Stimulated activated CD4-positive, alpha-beta T cell treated with anti-CD3 and anti-CD28 coated beads, Interleukin-12 subunit alpha, Interleukin-12 subunit beta, amount 100 ng/mL, for 4 hours (primary cell): Measurements from ENCODE around the gene LCE3B.
"Not testable (repeated sequence)": the region's sequence is repeated elsewhere in the genome, so short reads cannot be mapped to it uniquely, and the experiment has no call there.

Experiments used
- DNase-seq: peaks from one replicate; pipeline ENCODE4 v3.0.0-alpha.2; 2020

LCE3B gene, protein sequence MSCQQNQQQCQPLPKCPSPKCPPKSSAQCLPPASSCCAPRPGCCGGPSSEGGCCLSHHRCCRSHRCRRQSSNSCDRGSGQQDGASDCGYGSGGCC

DNA sequence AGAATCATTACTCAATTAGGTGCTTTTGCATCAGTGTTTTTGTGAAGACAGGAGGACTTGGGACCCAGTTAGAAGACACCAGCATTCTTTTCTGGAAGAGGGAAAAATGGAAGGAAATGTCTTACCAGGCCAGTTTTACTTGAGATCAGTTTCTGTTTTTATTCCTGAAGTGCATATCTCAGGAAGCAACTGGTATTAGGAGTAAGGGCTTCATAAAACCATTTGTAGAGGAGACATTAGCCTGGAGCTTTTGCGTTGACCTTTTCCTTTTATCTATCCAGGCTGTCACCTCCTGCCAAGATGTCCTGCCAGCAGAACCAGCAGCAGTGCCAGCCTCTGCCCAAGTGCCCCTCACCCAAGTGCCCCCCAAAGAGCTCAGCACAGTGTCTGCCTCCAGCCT lies at the start of gene LCE3B:
LCE3B (plus strand) TSS at position 301 of the 400 bp plus-strand sequence; CDS start at position 301, 0 bp downstream.
- no peak for DNase-seq

DNA sequence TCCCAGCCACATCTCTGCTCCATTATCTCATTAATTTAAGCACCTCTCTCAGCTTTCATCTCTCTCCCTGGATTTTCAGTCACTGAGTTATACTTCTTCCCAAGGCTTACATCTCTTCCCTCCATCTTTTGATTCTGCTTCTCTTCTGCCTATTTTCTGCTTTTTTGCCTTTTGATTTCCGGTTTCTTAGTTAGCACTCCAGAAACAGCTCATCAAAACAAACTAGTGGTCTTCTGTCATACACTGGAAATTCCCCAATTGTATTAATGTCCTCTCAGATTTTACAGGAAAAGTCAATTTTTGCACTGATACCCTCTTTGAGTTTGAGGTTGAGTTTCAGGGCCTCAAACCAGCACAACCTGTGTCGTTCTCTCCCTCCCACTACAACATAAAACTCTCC lies 48.5 kb upstream of the LCE3B start:
- DNase-seq: no peak

DNA sequence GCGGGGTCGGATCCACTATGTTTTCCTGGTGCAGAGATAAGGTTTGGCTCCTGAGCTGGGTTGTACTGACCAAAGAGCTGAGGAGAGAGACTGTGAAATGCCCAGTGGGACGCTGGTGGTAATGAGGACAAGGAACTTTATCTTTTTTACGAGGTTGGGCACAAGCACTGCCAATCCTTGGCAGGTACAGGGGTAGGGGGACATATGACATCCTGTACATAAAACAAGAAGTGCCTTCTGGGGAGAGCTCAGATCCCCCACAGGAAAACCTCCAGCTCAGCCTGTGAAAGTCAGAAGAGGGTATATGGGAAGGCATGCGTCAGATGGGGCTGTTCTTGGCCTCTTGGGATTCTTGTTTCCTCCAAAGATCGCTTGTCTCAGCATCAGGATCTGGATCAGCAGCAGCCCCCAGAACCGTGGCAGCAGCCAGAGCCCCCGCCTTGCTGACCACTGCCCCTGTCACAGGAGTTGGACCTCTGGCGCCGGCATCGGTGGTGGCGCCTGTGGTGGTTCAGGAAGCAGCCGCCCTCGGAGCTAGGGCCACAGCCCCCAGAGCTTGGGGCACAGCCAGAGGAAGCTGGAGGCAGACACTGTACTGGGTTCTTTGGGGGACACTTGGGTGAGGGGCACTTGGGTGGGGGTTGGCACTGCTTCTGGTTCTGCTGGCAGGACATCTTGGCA lies 47.9 kb upstream of the LCE3B start:
- no peak for DNase-seq

DNA sequence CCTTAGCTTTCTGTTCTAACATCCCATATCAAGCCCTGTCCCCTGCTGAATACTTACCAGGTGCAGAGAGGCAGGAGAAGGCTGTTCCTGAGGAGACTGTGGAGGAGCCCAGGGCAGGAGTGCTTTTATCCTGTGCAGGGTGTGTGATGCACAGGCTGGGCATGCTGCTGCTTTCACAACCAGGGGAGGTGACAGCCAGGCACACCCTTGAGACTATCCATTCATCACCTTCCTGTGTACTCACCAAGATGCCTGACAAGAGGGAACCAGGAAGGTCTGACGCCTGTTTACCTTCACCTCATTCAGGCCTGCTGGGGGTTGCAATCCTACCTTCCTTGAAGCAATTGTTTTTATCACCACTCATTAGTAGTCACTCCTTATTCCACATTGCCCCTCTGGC lies 46.9 kb upstream of the LCE3B start, which contains the start of gene LCE3E:
LCE3E (minus strand) TSS at position 100 of the 400 bp plus-strand sequence. CDS start 572 bp downstream, outside the sequence.
- DNase-seq: no peak

DNA sequence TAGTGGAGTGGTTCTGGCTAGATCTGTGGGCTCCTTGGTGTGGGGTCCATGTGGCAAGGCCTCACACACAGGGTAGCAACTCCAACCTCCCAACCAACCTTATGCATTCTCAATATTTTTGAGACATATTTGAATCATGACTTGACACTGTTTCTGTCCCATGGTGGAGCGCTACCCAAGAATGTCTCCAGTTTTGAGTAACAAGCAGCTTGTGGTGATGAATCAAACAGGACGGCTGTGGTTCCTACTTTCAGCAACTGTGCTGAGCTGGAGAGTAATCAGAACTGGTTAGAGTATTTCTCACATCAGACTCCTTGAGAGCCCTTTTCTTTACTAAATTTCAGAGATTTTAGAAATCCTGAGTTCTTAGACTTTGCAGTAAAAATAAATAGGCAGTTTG lies 36.4 kb upstream of the LCE3B start:
- no peak for DNase-seq

DNA sequence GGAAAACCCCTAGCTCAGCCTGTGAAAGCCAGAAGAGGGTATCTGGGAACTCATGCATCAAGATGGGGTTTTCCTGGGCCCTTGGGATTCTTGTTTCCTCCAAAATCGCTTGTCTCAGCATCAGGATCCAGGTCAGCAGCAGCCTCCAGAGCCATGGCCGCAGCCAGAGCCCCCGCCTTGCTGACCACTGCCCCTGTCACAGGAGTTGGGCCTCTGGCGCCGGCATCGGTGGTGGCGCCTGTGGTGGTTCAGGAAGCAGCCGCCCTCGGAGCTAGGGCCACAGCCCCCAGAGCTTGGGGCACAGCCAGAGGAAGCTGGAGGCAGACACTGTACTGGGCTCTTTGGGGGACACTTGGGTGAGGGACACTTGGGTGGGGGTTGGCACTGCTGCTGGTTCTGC lies 34.1 kb upstream of the LCE3B start:
- DNase-seq: not testable (repeated sequence)

DNA sequence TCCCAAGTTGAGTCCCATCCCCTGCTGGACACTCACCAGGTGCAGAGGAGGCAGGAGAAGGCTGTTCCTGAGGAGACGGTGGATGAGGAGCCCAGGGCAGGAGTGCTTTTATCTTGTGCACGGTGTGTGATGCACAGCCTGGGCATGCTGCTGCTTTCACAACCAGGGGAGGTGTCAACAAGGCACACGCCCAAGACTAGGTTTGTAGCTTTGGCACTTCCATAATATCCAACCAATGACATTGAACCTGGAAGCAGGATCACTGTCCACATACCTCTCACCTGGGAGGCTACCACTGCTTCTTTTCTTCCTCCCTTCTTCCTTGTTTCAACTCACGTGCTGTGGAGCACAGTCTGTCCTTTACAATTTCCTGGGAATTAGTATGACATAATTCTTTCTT lies 33.2 kb upstream of the LCE3B start, which contains the start of gene LCE3D:
LCE3D (minus strand) TSS at position 84 of the 400 bp plus-strand sequence. CDS start 580 bp downstream, outside the sequence.
- no peak for DNase-seq

DNA sequence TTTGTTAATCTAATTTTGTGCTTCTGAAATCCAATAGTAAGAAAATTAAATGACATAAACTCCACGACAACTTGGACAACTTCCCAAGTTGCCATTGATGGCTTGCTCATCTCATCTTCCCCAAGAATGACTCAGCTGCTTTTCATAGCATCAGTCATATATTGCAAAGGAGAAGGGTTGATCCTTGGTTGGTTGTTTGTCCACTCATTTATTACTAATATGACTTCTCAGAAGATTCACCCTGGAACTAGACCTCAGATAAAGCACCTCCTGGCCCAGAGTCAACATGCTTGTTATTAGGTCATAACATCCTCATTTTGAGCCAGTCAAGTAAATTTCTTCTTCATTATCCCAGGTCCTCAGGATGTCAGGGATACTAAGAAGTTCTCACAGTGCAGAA lies 31.0 kb upstream of the LCE3B start:
- no peak for DNase-seq

DNA sequence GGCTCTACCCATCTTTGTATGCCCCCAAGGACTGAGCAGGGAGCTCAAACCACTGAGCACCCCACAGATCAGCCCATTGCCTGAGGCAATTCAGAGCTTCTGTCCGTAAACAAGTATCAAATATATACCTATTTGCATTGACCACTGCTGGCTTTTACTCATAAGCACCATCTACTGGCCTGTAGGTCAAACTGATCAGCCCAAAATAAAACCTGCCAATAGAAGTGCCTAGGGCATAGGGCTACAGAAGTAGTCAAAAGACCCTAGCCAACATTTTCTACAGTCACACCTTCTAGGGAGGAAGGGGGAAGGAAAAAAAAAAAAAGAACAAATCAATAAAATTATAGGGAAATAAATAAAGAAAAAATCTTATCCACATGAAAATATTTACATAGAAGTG lies 28.0 kb upstream of the LCE3B start:
- no peak for DNase-seq

DNA sequence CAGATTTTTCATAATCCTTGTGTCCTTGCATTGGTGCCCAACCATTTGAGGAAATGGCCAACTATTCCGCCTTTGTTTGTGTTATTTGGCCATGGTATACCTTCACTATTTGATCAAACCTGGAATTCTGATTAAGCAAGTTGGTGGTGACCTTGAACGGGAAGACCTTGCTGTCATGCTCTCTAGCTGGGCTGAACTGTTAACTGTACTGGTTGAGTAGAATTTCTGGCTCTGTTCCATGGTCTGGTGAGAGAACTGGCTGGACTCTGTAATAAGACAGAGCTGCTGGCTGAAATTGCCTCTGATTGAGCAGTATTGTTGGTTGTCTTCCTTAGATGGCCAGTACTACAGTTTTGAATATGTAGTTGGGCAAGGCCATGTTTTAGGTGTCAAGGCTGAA lies 16.6 kb upstream of the LCE3B start:
- DNase-seq: no peak

DNA sequence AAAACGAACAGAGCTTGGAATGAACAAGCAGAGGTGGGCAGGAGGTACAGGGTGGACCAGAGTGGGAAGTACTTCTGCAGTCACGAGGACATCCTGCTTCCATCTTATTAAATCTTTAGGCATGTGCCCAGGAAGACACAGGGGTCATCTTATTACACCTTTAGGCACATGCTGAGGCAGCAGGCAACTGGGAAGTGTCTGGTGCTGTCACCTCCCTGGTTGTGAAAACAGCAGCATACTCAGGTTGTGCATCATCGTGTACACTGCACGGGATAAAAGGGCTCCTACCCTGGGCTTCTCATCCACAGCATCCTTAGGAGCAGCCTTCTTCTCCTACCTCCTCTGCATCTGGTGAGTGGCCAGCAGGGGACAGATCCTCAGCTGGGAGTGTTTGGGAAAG lies 13.7 kb upstream of the LCE3B start, which contains the start of gene LCE3C:
LCE3C (plus strand) TSS at position 301 of the 400 bp plus-strand sequence. CDS start 498 bp downstream, outside the sequence.
- no peak for DNase-seq

DNA sequence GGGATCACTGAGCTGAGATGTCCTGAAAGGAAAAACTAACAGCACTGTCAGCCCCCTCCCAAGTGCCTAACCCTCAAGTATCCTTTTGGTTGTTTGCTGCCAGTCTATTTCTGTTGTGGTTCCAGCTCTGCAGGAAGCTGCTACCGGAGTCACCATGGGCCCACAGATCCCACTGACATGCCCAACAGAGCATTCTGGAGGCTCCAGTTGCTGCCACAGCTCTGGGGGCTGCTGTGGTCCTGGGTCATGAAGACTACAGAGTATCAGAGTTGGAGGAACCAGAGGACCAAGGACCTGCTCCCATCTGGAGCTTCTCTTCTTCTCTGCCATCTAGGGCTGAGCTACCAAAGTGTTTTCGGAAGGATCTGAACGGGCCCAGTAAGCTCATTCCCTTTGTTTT lies 8.4 kb downstream of the LCE3B start:
- DNase-seq: no peak

DNA sequence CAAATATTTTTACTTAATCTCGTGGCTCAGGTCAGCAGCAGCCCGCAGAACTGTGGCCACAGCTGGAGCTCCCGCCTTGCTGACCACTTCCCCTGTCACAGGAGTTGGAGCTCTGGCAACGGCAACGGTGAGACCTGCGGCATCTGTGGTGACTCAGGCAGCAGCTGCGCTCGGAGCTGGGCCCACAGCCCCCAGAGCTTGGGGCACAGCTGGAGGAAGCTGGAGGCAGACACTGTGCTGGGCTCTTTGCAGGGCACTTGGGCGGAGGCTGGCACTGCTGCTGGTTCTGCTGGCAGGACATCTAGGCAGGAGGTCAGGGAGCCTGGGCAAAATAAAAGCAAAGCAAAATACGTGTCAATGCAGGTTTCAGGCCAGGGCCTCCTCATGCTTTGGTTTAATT lies 9.2 kb downstream of the LCE3B start, which contains the start of gene LCE3A:
LCE3A (minus strand) TSS at position 301 of the 400 bp plus-strand sequence; CDS start at position 301, 0 bp downstream.
- no peak for DNase-seq

DNA sequence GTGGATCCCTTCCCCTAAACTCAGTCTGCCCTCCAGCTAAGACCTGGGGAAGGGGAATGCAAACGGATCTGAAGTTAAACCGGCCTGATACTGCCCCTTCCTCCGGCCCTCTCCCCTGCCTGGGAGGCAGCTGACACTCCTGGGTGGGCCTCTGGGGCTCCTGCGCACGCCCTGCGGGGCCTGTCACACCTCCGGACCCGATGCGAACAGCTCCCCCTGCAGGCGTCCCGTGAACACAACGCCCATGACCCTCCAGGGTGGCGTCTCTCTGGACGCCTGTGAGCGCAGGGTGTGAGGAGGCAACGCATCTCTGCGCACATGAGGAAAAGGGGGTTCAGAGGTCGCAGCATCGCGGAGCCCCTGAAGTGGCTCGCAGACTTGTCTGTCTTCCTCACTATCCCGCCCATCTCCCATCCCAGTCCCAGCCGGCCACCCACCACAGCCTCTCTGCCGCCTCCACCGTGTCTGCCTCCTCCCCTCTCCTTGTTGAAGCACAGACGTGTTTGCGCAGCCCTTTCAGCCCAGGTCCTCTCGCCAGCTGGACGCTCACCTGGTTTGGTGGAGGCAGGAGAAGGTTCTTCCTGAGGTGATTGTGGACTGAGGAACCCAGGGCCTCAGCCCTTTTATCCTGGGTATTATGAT lies 9.7 kb downstream of the LCE3B start:
- no peak for DNase-seq

DNA sequence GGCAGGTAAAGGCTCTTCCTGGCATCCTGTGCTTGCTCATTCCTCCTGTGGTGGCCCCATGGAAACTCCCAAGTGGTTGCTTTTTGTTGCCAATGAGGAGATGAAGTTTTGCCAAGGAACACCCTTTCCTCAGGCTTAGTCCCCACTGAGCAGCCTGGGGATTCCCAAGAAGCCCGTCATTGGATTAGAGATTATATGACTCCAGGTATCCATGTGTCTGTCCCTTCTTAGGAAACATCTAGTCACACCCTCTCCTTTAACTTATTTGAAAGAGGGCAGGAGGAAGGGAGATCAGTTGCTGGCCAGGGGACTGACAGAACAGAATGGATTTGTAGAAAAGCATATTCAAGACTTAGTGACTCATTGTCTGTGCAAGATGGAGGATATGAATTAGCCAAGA lies 13.1 kb downstream of the LCE3B start:
- no peak for DNase-seq

DNA sequence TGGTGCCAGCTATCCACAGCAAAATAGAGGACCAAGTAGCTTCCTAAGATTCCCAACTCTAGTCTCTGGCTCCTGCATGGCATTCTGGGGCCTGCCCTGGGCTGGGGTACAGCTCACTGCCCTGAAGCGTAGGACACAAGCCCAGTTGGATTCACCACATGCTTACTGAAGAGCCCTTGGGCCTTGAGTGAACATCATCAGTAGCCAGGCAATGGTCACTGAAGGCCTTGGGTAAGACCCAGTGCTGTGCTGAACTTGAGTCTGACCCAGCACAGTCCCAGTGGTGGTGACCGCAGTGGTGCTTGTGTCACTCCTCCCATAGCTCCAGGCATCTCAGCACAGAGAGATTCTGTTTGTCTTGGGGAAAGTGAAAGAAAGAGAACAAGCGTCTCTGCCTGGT lies 17.0 kb downstream of the LCE3B start:
- DNase-seq: no peak

DNA sequence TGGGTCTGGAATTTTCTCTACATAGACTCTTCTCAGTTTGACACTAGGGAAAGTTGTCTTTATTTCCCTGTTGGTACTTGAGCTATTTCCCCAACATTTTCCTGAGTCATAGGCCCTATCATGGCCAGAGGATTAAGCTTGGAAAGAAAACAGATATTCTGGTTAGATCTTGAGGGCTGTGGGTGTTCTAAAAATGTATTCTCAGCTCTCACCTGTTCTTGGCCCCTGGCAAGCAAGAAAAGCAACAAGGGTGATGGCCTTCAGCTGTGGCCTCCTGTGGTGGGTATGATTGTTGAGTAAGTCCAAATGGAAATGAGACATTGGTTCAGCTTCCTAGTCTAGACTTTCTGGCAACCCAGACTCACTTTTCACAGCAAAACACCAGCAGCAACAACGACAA lies 26.7 kb downstream of the LCE3B start:
- DNase-seq: no peak

DNA sequence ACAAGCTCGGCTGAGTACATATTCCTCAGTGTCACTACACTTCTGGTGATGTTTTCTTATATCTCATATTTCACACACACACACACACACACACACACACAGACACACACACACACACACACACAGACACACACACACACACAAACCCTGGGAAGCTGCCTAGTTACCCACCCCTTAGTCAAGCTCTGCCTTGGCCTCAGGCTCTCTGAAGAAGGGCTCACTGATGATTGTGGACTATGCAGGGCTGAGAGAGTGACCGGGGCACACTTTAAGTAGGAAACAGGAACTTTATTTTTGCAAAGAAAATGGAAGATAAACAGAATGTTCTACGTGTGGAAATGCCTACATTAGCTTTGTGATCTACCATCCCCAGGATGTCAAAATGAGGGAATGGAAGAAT lies 30.3 kb downstream of the LCE3B start:
- no peak for DNase-seq

DNA sequence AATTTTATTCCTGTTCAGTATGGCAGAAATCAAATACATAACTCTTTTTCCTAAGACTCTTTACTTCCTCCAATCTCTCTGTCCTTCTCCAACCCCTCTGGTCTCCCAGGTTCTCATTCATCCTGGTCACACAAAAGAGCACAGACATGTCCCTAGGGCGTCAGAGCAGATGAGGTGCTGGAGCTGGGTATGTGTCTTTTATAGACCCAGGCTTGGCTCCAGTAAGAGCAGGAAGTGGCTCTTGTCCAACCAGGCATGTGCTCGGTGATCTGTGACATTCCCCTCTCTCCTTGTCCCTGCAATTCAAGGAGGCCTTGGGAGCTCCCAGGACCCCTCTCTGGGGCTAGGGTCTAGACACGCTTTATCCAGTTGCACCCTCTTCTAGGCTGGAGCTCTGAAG lies 31.5 kb downstream of the LCE3B start:
- DNase-seq: no peak

DNA sequence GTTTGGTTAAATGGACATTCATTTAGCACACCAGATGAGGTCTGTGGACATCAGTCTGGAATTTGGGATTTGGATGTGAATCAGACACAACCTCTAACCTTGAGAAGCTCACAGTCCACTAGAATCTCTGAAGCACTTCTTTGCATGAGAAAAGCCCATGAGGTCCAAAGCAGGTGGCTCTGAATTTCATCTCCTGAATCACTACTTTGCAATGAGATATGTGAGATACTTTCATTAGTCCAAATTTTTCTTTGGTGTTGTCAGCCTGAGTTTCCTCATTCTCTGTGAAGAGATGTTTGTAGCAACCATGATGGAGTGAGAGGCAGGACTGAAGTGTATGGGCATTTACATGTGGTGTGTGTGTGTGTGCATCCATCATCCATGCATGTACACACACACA lies 33.0 kb downstream of the LCE3B start:
- DNase-seq: no peak

DNA sequence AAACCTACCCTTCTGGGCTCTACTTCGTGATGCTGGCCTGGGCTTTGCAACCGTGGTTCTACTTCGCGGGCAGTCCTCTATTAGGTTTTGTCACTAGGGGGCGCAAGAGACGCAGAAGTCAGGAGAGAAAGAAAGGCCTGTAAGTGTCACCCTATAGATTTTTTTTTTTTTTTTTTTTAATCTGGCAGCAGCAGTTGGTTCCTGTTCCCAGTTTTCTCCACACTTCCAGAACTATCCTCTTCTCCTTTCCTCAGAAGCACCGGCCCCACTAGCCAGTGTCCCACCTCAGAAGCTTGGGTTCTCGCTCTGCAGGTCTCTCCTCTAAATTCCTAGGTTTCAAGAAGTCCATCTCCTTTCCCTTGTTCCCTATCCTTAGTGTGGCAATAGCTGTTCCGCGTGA lies 40.5 kb downstream of the LCE3B start:
- DNase-seq: peak; percentile 28

DNA sequence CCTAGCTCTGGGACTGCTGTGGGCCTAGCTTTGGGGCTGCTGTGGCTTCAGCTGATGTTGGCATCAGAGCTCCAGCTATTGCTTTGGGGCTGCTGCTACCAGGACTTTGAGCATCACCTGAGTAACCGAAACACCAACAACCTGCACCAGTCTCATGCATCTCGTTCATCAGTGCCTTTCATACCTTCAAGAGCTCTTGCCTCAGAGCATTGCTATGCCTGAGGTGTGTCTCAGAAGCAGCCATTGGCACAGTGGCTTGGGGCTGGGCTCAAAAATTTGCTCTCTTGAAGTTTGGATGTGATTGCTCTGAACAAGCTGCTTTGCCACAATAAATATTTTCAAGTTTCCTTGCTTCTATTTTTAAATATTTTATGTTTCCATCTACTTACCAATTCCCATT lies 42.8 kb downstream of the LCE3B start:
- DNase-seq: no peak

DNA sequence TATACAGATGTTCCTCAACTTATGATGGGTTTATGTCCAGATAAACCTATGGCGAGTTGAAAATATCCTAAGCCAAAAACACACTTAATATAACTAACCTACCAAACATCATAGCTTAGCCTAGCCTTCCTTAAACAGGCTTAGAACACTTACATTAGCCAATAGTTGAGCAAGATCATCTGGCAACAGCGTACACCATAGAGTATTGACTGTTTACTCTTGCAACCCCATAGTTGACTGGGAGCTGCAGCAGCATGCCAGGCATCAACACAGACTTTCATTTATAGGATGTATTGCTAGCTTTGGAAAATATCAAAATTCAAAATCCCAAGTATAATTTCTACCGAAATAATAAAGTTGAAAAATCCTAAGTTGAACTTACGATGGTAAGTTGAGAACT lies 44.1 kb downstream of the LCE3B start:
- DNase-seq: no peak

DNA sequence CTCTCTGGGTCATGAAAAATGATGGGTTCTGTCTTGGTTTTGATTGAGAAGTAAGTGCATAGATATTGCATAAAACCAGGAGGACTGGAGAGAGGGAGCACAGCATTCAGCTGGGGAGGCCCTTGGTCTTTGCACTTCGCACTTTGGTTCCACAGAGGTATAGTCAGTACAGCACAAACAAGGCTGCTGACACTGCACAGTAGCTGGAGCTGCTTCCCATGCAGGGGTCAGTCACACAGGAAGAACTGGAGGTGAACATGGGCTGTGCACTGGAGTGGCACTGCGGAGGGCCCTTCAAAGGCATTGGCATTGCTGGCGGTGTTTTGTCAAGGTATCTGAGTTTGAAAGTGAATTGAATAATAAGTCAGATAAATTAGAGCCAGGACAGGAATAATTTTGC lies 45.0 kb downstream of the LCE3B start:
- no peak for DNase-seq
